GM21619 (cell line): ENCODE measurements around the gene SSB.
"Not testable (repeated sequence)": the region's sequence is repeated elsewhere in the genome, so short reads cannot be mapped to it uniquely, and the experiment has no call there.

Experiments
- ATAC-seq: cut with Tn5 transposase; IDR thresholded peaks from one replicate; pipeline ENCODE4 v1.9.1; 2021; ENCODE audit not compliant: unreplicated experiment

Gene SSB

GRCh38 chr2:169828141-169828811 is 29.6 kb downstream of the SSB start:
- ATAC-seq: no peak

GRCh38 chr2:169834401-169834800 is 35.7 kb downstream of the SSB start:
- no peak for ATAC-seq

- no peak for ATAC-seq
Observed at GRCh38 chr2:169838743-169839489, 40.2 kb downstream of the SSB start.

GRCh38 chr2:169839954-169840746 is 41.5 kb downstream of the SSB start:
- ATAC-seq: no peak

- ATAC-seq: no peak
Observed at GRCh38 chr2:169840747-169841142, 42.1 kb downstream of the SSB start.

- ATAC-seq: not testable (repeated sequence)
Observed at GRCh38 chr2:169841625-169842024, 43.0 kb downstream of the SSB start.

- ATAC-seq: no peak
Observed at GRCh38 chr2:169845016-169845415, 46.3 kb downstream of the SSB start.

- not testable (repeated sequence) for ATAC-seq
Observed at GRCh38 chr2:169848959-169849693, 50.5 kb downstream of the SSB start.

GRCh38 chr2:169849710-169850109 is 51.0 kb downstream of the SSB start:
- no peak for ATAC-seq

GRCh38 chr2:169853041-169853668 is 54.5 kb downstream of the SSB start:
- no peak for ATAC-seq

- ATAC-seq: not testable (repeated sequence)
Observed at GRCh38 chr2:169855281-169856258, 56.9 kb downstream of the SSB start.

- ATAC-seq: no peak
Observed at GRCh38 chr2:169859423-169859822, 60.8 kb downstream of the SSB start.

GRCh38 chr2:169860149-169860548 is 61.5 kb downstream of the SSB start:
- no peak for ATAC-seq
